B cell (primary cell): ENCODE results near the gene JMJD1C. TPM values are rescaled to one million over a fixed set of nuclear protein-coding genes. Genes with fewer than 3 reads are reported as not detected.

ENCODE experiments used
- ATAC-seq: fragments of 200-7000 bp; cut with Tn5 transposase; one replicate; pipeline ENCODE4 v1.10.0; 2021; ENCODE audit warnings: low read depth, mild to moderate bottlenecking, moderate number of reproducible peaks, moderate library complexity
- CTCF ChIA-PET: fragments of 350-600 bp; sonication (Branson Sonifier 250); formaldehyde crosslinking; loops from one replicate; lab custom pipeline; 2021; ENCODE audit warnings: antibody characterized with exemption, inconsistent platforms; lab: Charles Lee
- POLR2A ChIA-PET: fragments of 350-600 bp; sonication (Branson Sonifier 250); formaldehyde crosslinking; loops from one replicate; lab custom pipeline; 2021; ENCODE audit warnings: antibody characterized with exemption; lab: Charles Lee
- DNase-seq: peaks from one replicate; pipeline ENCODE4 v3.0.0; 2013
- H2AFZ ChIP-seq: 2 replicates; pipeline ENCODE4 v1.6.1; 2012; ENCODE audit warnings: mild to moderate bottlenecking, low read depth, low read length; ENCODE audit not compliant: insufficient read depth, poor library complexity, severe bottlenecking
- H3K27ac ChIP-seq, 2 donors: 1 replicate in 1 of 2; 2 replicates in 1 of 2; pipeline ENCODE4 v1.5.1; 2012 to 2013; ENCODE audit warnings: low read length in 2 of 2, mild to moderate bottlenecking in 2 of 2, moderate library complexity in 1 of 2
- H3K27me3 ChIP-seq, 4 experiments: fragments of 200-600 bp in 1 of 4; sonication (generic) in 1 of 4; replicated peaks in 1 of 4; 1 replicate in 2 of 4; 2 replicates in 2 of 4; pipeline versions ENCODE4 v1.6.1 to v1.7.0; 2013 to 2016; ENCODE audit warnings: low read length in 3 of 4, mild to moderate bottlenecking in 2 of 4, mixed read lengths in 1 of 4, moderate library complexity in 1 of 4; ENCODE audit not compliant: insufficient read depth in 4 of 4, control insufficient read depth in 3 of 4; ENCODE audit errors: control extremely low read depth in 1 of 4
- H3K36me3 ChIP-seq, 2 experiments: replicated peaks in 1 of 2; 1 replicate in 1 of 2; 2 replicates in 1 of 2; pipeline versions ENCODE4 v1.6.1 to v1.7.1; 2013; ENCODE audit warnings: low read length in 1 of 2; ENCODE audit not compliant: insufficient read depth in 2 of 2, control insufficient read depth in 1 of 2; ENCODE audit errors: control extremely low read depth in 1 of 2, extremely low read depth in 1 of 2
- H3K4me1 ChIP-seq, 2 donors: fragments of 200-600 bp in 1 of 2; sonication (generic) in 1 of 2; 1 replicate in 1 of 2; 2 replicates in 1 of 2; pipeline versions ENCODE4 v1.5.1 to v1.6.1; 2013 to 2017; ENCODE audit warnings: low read length in 2 of 2; ENCODE audit not compliant: control insufficient read depth in 2 of 2, insufficient read depth in 2 of 2
- H3K4me2 ChIP-seq: replicated peaks from 2 replicates; pipeline ENCODE3; 2012; ENCODE audit warnings: mild to moderate bottlenecking, low read depth, low read length; ENCODE audit not compliant: poor library complexity, severe bottlenecking
- H3K4me3 ChIP-seq, 5 experiments: fragments of 200-600 bp in 1 of 5; sonication (generic) in 1 of 5; 1 replicate in 3 of 5; 2 replicates in 2 of 5; pipeline versions ENCODE4 v1.5.1 to v1.7.0; 2011 to 2016; ENCODE audit warnings: low read length in 4 of 5, mild to moderate bottlenecking in 4 of 5, low read depth in 2 of 5, control low read depth in 1 of 5, moderate library complexity in 1 of 5; ENCODE audit not compliant: insufficient read depth in 1 of 5; ENCODE audit errors: control extremely low read depth in 1 of 5, extremely low read depth in 1 of 5
- H3K79me2 ChIP-seq: fragments of 200-600 bp; sonication (generic); one replicate; pipeline ENCODE4 v1.6.0; 2016; ENCODE audit warnings: low read length; ENCODE audit not compliant: control insufficient read depth, insufficient read depth
- H3K9ac ChIP-seq: fragments of 200-600 bp; sonication (generic); 2 replicates; pipeline ENCODE4 v1.6.1; 2017; ENCODE audit warnings: mild to moderate bottlenecking, low read length, moderate library complexity
- H3K9me3 ChIP-seq, 3 donors: one replicate each; pipeline versions ENCODE4 v1.6.1 to v1.7.1; 2013; ENCODE audit warnings: low read length in 2 of 3; ENCODE audit not compliant: control insufficient read depth in 2 of 3, insufficient read depth in 1 of 3; ENCODE audit errors: control extremely low read depth in 1 of 3
- H4K20me1 ChIP-seq: 2 replicates; pipeline ENCODE4 v1.6.0; 2012; ENCODE audit warnings: mild to moderate bottlenecking, low read length; ENCODE audit not compliant: insufficient read depth, control insufficient read depth, poor library complexity, severe bottlenecking
- H3K27ac Mint-ChIP-seq: one replicate; pipeline ENCODE4 v1.8.0; 2021; ENCODE audit warnings: mixed read lengths
- H3K27me3 Mint-ChIP-seq: one replicate; pipeline ENCODE4 v1.8.0; 2021; ENCODE audit warnings: mixed read lengths
- H3K4me1 Mint-ChIP-seq: one replicate; pipeline ENCODE4 v1.8.0; 2021; ENCODE audit warnings: mixed read lengths
- H3K4me3 Mint-ChIP-seq: one replicate; pipeline ENCODE4 v1.8.0; 2021; ENCODE audit warnings: mixed read lengths
- H3K9me3 Mint-ChIP-seq: one replicate; pipeline ENCODE4 v1.8.0; 2022; ENCODE audit warnings: mixed read lengths; ENCODE audit not compliant: insufficient read depth
- CTCF ChIP-seq: fragments of 200-600 bp; IDR thresholded peaks from one replicate; pipeline ENCODE4 v1.8.0; 2022; ENCODE audit warnings: antibody characterized with exemption, mild to moderate bottlenecking
- EZH2 ChIP-seq: IDR thresholded peaks from 2 replicates; pipeline ENCODE4 v1.6.1; 2012; ENCODE audit warnings: borderline replicate concordance, low read depth, mild to moderate bottlenecking, moderate library complexity, low read length; ENCODE audit not compliant: insufficient read depth, poor library complexity, severe bottlenecking
- WGBS: methylation state at CpG from one replicate; pipeline ENCODE4 v1.1.5; 2013; ENCODE audit warnings: missing lambda C conversion rate; ENCODE audit not compliant: insufficient coverage; 5-methylcytosine and 5-hydroxymethylcytosine counted together
- intact Hi-C: fragments of 100-400 bp; cut with micrococcal nuclease; formaldehyde crosslinking; loops from one replicate; pipeline ENCODE4 v1.10.0; 2022
- polyA plus RNA-seq: library from polyadenylated mRNA; depleted of rRNA; stranded (reverse); fragments of >200 nt; gene quantifications from 2 replicates; pipeline ENCODE4 v1.2.3, GENCODE V29; 2012
- total RNA-seq, 2 donors: library from RNA; stranded (reverse); fragments of 120-200 nt in 1 of 2; gene quantifications; 1 replicate in 1 of 2; 2 replicates in 1 of 2; pipeline versions ENCODE4 v1.2.3 to v1.2.4, GENCODE V29; 2013 to 2022

JMJD1C gene
- total and polyA plus RNA-seq, 2 donors (not counting 1 experiment from before 2014, with no cell fraction given), result 81.8 to 235 TPM

DNA sequence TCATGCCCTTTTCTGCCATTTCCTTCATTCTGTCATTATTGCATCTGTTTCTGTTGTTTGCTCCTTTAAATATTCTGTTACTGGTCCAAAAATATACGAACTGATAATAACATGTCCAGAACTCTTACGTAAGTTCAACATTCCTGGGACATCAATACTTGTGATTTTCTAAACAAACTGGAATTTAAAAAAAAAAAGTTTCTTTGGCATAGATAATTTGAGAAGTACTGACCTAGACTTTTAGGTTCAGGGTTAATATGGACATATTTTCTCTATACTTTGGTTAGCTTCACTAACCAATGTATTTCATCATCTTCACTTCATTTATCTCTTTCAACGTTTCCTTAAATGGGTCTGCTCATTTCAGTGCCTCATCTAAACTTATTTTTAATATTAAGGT, 147.3 kb downstream of the JMJD1C start:
- no peaks in the 10 kb centered on the region for H3K27me3 Mint-ChIP-seq
- H3K27ac Mint-ChIP-seq, result no peak overlapping the region
- intact Hi-C loops, result no loop called here
- H3K4me1 Mint-ChIP-seq, result no peaks in the 10 kb centered on the region
- WGBS, result no CpG with 5 or more reads among the region's 3 CpGs
- H3K79me2 ChIP-seq, result peaks cover 8% of the 10 kb centered on the region
- no peak overlapping the region for H3K4me3 ChIP-seq
- H3K27ac ChIP-seq, result no peak overlapping the region
- H3K27me3 ChIP-seq, result no peaks in the 10 kb centered on the region
- H3K36me3 ChIP-seq, result no peaks in the 10 kb centered on the region
- H4K20me1 ChIP-seq, result no peaks in the 10 kb centered on the region
- ATAC-seq (no peak), DNase-seq (no peak)
- H3K4me1 ChIP-seq, result no peaks in the 10 kb centered on the region
- no peak overlapping the region for H3K4me3 Mint-ChIP-seq
- H3K9me3 Mint-ChIP-seq, result no peaks in the 10 kb centered on the region
- H3K9ac ChIP-seq, result no peak overlapping the region
- no peaks in the 10 kb centered on the region for H3K9me3 ChIP-seq
- no peak overlapping the region for H2AFZ ChIP-seq
- TF ChIP-seq EZH2 (no peak), CTCF (no peak)
- H3K4me2 ChIP-seq, result no peak overlapping the region
- POLR2A ChIA-PET, result no interaction called here
- CTCF ChIA-PET, result no interaction called here

DNA sequence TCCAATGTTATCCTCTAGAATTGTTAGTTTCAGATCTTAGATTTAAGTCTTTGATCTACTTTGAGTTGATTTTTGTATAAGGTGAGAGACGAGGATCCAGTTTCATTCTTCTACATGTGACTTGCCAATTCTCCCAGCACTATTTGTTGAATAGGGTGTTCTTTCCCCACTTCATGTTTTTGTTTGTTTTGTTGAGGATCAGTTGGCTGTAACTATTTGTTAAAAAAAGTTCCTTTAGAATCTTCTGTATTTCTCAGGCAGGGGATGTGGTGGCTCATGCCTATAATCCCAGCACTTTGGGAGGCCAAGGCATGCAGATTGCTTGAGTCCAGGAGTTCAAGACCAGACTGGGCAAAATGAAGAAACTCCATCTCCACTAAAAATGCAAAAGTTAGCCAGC, 151.8 kb downstream of the JMJD1C start:
- no peaks in the 10 kb centered on the region for H3K4me1 ChIP-seq
- no peak overlapping the region for H3K27ac ChIP-seq
- H2AFZ ChIP-seq, result no peak overlapping the region
- H3K4me2 ChIP-seq, result no peak overlapping the region
- no peak overlapping the region for H3K4me3 Mint-ChIP-seq
- peaks cover 6% of the 10 kb centered on the region for H3K9me3 Mint-ChIP-seq
- intact Hi-C loops, result no loop called here
- H3K9ac ChIP-seq, result no peak overlapping the region
- ChIA-PET POLR2A (no interaction called here), CTCF (interaction anchor here (0.7 kb wide), 1 partner anchor 10 kb away, joined by 3 read pairs; no protein-coding TSS in a partner anchor)
- peaks cover 9% of the 10 kb centered on the region for H3K79me2 ChIP-seq
- no peaks in the 10 kb centered on the region for H3K4me1 Mint-ChIP-seq
- H3K27me3 Mint-ChIP-seq, result no peaks in the 10 kb centered on the region
- no peaks in the 10 kb centered on the region for H4K20me1 ChIP-seq
- TF ChIP-seq CTCF, result no peak
- TF ChIP-seq EZH2, result no peak
- no peak for DNase-seq
- H3K4me3 ChIP-seq, result no peak overlapping the region
- no CpG with 5 or more reads among the region's 1 CpG for WGBS
- H3K9me3 ChIP-seq, result no peaks in the 10 kb centered on the region
- H3K36me3 ChIP-seq, result no peaks in the 10 kb centered on the region
- H3K27me3 ChIP-seq, result no peaks in the 10 kb centered on the region
- ATAC-seq, result no peak
- H3K27ac Mint-ChIP-seq, result no peak overlapping the region
